ENCODE data around the gene SEMA3A.
"Not testable (repeated sequence)": the region's sequence is repeated elsewhere in the genome, so short reads cannot be mapped to it uniquely, and the experiment has no call there.

The SEMA3A gene

GRCh38 chr7:84057576-84057975 is 137.0 kb downstream of the SEMA3A start:
- no peak for DNase-seq

GRCh38 chr7:84055904-84056605 is 138.5 kb downstream of the SEMA3A start:
- no peak for DNase-seq

GRCh38 chr7:84055199-84055598 is 139.4 kb downstream of the SEMA3A start:
- not testable (repeated sequence) for DNase-seq

GRCh38 chr7:84049071-84049836 is 145.3 kb downstream of the SEMA3A start:
- DNase-seq: no peak

- DNase-seq: no peak
These were observed 147.5 kb downstream of the SEMA3A start for GRCh38 chr7:84047085-84047484.

- no peak for DNase-seq
These were observed 149.8 kb downstream of the SEMA3A start for GRCh38 chr7:84044834-84045233.

- DNase-seq: no peak
These were observed 150.9 kb downstream of the SEMA3A start for GRCh38 chr7:84043661-84044191.

GRCh38 chr7:84042110-84042539 is 152.5 kb downstream of the SEMA3A start:
- no peak for DNase-seq

GRCh38 chr7:84041649-84042048 is 152.9 kb downstream of the SEMA3A start:
- no peak for DNase-seq

GRCh38 chr7:84040355-84040754 is 154.2 kb downstream of the SEMA3A start:
- no peak for DNase-seq

- DNase-seq: no peak
These were observed 155.2 kb downstream of the SEMA3A start for GRCh38 chr7:84039432-84039831.

GRCh38 chr7:84027678-84028077 is 166.9 kb downstream of the SEMA3A start:
- DNase-seq: no peak

- no peak for DNase-seq
These were observed 169.2 kb downstream of the SEMA3A start for GRCh38 chr7:84025332-84025927.

GRCh38 chr7:84022684-84023308 is 171.8 kb downstream of the SEMA3A start:
- DNase-seq: no peak

- no peak for DNase-seq
These were observed 172.6 kb downstream of the SEMA3A start for GRCh38 chr7:84022009-84022408.

GRCh38 chr7:84021292-84021908 is 173.2 kb downstream of the SEMA3A start:
- no peak for DNase-seq

- DNase-seq: no peak
These were observed 176.9 kb downstream of the SEMA3A start for GRCh38 chr7:84017651-84018050.

GRCh38 chr7:84013616-84014240 is 180.9 kb downstream of the SEMA3A start:
- no peak for DNase-seq

GRCh38 chr7:84009782-84010181 is 184.8 kb downstream of the SEMA3A start:
- no peak for DNase-seq

- DNase-seq: no peak
These were observed 185.5 kb downstream of the SEMA3A start for GRCh38 chr7:84009051-84009450.

GRCh38 chr7:84003191-84003590 is 191.4 kb downstream of the SEMA3A start:
- DNase-seq: no peak

GRCh38 chr7:84002348-84002747 is 192.2 kb downstream of the SEMA3A start:
- DNase-seq: no peak
